DMS 273 (cell line): ENCODE results near the gene TBCE.
A peak's percentile ranks its signal among the peaks of the same experiment; 100 is the strongest.
"Not testable (repeated sequence)": the region's sequence is repeated elsewhere in the genome, so short reads cannot be mapped to it uniquely, and the experiment has no call there.

ENCODE experiments used
- DNase-seq: peaks from one replicate; lab custom pipeline; 2025; ENCODE audit not compliant: unreplicated experiment; lab: John Stamatoyannopoulos, UW

Gene TBCE

GRCh38 chr1:235450886-235451483 lies 83.8 kb downstream of the TBCE start:
- DNase-seq: no peak

GRCh38 chr1:235454021-235454420 lies 86.8 kb downstream of the TBCE start:
- no peak for DNase-seq

DNA sequence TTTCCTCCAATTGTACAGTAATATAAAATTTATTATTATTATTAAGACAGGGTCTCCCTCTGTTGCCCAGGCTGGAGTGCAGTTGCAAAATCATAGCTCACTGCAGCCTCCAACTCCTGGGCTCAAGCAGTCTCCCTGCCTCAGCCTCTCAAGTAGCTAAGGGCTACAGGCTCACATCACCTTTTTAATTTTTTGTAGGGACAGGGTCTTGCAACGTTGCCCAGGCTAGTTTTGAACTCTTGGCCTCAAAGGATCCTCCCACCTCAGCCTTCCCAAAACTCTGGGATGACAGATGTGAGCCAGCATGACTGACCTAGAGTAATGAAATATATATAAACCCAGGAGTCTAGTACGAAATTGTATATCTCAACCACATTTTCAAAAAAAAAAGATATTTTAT lies 87.9 kb downstream of the TBCE start:
- no peak for DNase-seq

GRCh38 chr1:235455823-235456222 lies 88.6 kb downstream of the TBCE start:
- DNase-seq: peak; percentile 73

- not testable (repeated sequence) for DNase-seq
Observed at GRCh38 chr1:235457856-235458255, 90.6 kb downstream of the TBCE start.

DNA sequence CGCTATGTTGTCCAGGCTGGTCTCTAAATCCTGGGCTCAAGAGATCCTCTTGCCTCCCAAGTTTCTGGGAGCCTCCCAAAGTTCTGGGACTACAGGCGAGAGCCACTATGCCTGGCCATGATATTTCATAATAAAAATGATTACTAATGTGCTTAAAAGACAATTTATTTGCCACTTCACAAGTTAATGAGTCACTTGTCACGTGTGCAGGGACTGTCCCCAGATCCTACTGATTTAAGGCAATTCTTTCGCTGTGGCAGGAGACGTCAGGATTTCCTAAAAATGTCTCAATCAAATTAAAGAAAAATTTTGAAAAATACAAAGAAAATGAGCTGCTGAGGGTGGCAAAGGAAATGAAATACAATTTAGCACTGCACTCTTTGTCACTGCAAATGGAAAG lies 93.5 kb downstream of the TBCE start:
- DNase-seq: no peak

- no peak for DNase-seq
Observed at GRCh38 chr1:235461954-235462353, 94.7 kb downstream of the TBCE start.

DNA sequence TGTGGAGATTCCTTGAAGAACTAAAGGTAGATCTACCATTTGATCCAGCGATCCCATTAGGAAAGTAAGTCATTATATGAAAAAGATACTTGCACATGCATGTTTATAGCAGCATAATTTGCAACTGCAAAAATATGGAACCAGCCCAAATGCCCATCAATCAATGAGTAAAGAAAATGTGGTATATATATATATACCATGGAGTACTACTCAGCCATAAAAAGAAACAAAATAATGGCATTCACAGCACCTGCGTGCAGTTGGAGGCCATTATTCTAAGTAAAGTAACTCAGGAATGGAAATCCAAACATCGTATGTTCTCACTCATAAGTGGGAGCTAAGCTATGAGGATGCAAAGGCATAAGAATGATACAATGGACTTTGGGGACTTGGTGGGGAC lies 95.6 kb downstream of the TBCE start:
- DNase-seq: not testable (repeated sequence)

GRCh38 chr1:235465066-235465465 lies 97.8 kb downstream of the TBCE start:
- DNase-seq: no peak

GRCh38 chr1:235468004-235468403 lies 100.8 kb downstream of the TBCE start:
- DNase-seq: no peak

- DNase-seq: no peak
Observed at GRCh38 chr1:235468970-235469369, 101.7 kb downstream of the TBCE start.

GRCh38 chr1:235469897-235470296 lies 102.7 kb downstream of the TBCE start:
- not testable (repeated sequence) for DNase-seq

DNA sequence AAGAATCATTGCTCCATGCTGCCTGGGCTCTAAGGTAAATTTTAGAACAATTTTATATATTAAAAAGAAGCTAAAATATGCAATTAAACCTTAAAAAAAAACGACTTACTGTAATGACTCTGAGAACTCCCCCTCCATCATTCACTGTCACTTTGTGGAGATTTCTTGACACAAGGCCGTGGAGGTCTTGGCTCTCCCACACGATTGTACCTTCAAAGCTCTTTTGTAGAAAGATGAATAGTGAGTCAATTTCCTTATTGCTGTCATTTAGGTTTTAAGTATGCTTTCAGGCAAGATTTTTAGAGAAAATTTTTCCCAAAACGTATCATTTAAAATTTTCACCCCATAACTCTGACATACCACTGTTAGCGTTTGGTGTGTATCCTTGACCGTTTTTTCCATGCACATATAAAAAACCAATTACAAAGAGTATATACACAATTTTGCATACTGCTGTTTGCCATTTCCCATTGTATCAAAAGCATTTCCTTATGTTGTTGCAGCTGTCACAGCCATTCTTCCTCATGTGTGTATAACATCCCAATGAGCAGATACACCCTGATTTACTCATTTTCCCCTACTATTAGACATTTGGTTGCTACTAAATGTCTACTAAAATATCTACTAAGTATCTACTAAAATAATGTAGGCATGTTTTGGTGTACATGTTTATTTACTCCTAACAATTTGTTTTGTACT lies 103.7 kb downstream of the TBCE start:
- DNase-seq: no peak

- peak; percentile 29 for DNase-seq
Observed at GRCh38 chr1:235473806-235474205, 106.6 kb downstream of the TBCE start.

DNA sequence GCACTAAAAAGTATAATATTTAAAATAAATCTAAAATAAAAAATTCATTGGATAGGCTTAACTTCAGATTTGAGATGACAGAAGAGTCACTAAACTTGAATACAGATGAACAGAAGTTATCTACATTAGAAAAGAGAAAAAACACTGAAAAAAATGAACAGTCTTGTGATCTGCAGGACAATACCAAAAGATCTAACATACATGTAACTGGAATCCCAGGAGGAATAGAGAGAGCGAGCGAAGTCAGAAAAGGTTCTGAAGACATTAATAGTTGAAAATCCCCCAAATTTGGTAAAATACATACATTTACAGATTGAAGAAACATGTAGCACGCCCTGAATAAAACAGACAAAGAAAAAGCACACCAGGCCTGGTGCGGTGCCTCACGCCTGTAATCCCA lies 115.9 kb downstream of the TBCE start:
- DNase-seq: no peak

DNA sequence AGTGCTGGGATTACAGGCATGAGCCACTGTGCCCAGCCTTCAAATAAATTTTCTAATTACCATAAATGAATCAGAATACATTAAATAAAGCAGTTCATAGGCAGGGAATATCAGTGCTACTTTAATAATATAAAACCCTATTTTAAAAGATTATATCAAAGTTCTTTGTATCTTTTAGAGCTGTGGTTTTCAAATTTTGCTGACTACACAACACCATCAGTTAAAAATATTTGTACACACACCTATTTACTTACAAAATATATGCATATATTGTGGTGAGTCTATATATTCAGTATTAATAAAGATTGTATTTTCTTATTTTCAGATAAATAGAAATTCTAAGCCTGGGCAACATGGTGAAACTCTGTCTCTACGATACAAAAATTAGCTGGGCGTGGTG lies 118.3 kb downstream of the TBCE start:
- no peak for DNase-seq

DNA sequence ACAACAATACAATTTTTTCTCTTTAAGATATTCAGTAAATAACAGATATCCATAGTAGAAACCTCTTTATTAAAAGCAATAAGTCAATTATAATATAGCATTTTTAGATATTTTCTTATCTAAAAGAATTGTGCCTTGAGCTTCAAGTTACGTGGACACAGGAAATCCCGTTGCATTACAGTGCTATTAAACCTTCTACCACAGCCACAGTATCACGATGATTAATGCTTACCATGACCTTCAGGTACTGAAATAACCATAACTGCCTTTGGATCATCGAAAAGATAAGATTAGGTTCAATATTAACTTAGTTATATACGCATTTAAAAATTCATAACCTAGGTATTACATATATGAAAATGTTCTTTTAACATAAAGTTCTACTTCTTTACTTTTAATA lies 119.1 kb downstream of the TBCE start:
- DNase-seq: no peak

DNA sequence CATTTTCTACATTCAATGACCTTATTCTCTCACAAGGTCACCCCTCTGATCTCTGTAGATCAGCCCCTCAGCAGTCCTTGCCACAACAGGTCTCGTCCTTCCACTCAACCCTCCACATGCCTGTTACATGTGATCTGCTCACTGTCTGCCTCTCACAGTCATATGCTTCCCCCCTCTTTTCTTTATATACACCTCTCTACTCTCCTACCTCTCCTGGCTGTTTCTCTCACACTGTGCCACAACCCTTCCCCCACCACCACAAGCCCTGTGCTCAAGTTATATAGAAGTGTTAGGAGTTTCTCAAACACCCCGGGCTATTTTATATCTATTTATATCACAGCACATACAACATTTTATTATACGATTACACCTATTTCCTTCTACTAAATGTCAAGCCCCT lies 124.4 kb downstream of the TBCE start:
- no peak for DNase-seq

- DNase-seq: no peak
Observed at GRCh38 chr1:235494531-235494930, 127.3 kb downstream of the TBCE start.

DNA sequence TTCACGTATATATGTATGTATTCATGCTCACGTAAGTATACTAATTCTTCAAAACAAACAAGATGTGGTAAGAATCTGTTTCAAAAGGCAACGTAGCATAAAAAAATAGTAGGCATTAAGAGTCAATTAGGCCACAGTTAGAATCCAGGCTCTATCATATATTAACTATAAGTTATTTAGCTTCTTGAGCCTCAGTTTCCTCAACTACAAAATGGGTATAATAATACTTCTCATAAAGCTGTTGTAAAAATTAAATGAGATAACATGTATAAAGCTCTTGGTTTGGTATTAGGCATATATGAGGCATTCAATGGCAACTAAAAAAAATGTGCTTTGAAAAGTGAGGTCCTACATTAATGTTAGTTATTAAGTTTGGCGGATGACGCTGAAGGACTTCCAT lies 127.8 kb downstream of the TBCE start:
- no peak for DNase-seq

GRCh38 chr1:235495551-235495950 lies 128.3 kb downstream of the TBCE start:
- DNase-seq: no peak

- DNase-seq: no peak
Observed at GRCh38 chr1:235500971-235501540, 133.8 kb downstream of the TBCE start.
